ENCODE data around the gene COL23A1. TPM values are rescaled to one million over a fixed set of nuclear protein-coding genes. Genes with fewer than 3 reads are reported as not detected.

Gene COL23A1
- polyA plus RNA-seq, 1 donor (not counting 4 experiments of a cell fraction or from before 2014, with no cell fraction given), result not detected

DNA sequence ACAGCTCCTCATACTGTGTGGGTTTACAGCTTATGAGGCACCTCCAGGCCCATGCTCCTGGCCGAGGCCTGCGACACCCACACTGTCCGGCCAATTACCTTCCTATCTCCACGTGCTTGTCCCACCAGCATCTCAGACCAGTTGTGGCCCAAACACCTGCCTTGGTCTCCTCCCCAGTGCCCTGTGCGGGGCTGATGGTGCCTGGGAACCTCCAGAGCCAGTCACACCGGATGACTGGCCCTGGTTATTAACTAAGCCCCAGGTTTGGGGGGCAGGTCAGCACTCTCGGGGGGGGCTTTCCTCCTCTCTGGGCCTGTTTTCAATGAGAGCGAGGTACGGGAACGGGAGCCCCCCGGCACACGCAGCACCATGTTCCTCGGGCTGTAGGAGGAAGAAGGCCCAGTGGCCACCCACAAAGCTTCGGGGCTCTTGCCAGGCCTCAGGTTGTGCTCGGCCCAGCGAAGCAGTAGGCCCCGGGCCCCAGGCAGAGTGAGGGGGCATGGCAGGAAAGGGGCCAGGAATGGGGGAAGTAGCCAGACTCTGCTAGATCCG lies 281.6 kb downstream of the COL23A1 start:
- FAIRE-seq (no peak), DNase-seq (ENCODE audit: low read depth, low spot score) (no peak)
- Histone ChIP-seq H3K79me2 (ENCODE audit: control insufficient read depth, insufficient read depth, low read length) (no peaks in the 10 kb centered on the region), H3K4me3 (ENCODE audit: control insufficient read depth in 2 of 3, extremely low read depth in 1 of 3, insufficient read depth in 2 of 3, low read depth in 1 of 3, low read length in 3 of 3) (no peak overlapping the region), H3K9me1 (ENCODE audit: control insufficient read depth, extremely low read depth, insufficient read depth, low read length) (no peaks in the 10 kb centered on the region), H3K27me3 (ENCODE audit: control insufficient read depth, extremely low read depth, insufficient read depth, low read length) (no peaks in the 10 kb centered on the region), H3K4me1 (ENCODE audit: control insufficient read depth, extremely low read depth, insufficient read depth, low read length) (peaks cover 2% of the 10 kb centered on the region), H3K27ac (ENCODE audit: control insufficient read depth, insufficient read depth, low read length) (no peak overlapping the region), H4K20me1 (ENCODE audit: control insufficient read depth, extremely low read depth, insufficient read depth, low read length) (no peaks in the 10 kb centered on the region), H3K9me3 (ENCODE audit: control insufficient read depth, low read depth, low read length) (no peaks in the 10 kb centered on the region), H3K36me3 (ENCODE audit: control insufficient read depth in 2 of 2, extremely low read depth in 1 of 2, insufficient read depth in 2 of 2, low read length in 2 of 2) (no peaks in the 10 kb centered on the region), H3K4me2 (ENCODE audit: control insufficient read depth, extremely low read depth, insufficient read depth, low read depth, low read length) (no peak overlapping the region), H3K9ac (ENCODE audit: control insufficient read depth, extremely low read depth, insufficient read depth, low read length) (no peak overlapping the region), H2AFZ (ENCODE audit: control insufficient read depth, low read length) (no peak overlapping the region)
- TF ChIP-seq, protein P1, sequence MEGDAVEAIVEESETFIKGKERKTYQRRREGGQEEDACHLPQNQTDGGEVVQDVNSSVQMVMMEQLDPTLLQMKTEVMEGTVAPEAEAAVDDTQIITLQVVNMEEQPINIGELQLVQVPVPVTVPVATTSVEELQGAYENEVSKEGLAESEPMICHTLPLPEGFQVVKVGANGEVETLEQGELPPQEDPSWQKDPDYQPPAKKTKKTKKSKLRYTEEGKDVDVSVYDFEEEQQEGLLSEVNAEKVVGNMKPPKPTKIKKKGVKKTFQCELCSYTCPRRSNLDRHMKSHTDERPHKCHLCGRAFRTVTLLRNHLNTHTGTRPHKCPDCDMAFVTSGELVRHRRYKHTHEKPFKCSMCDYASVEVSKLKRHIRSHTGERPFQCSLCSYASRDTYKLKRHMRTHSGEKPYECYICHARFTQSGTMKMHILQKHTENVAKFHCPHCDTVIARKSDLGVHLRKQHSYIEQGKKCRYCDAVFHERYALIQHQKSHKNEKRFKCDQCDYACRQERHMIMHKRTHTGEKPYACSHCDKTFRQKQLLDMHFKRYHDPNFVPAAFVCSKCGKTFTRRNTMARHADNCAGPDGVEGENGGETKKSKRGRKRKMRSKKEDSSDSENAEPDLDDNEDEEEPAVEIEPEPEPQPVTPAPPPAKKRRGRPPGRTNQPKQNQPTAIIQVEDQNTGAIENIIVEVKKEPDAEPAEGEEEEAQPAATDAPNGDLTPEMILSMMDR (optimal IDR thresholded peaks at IDR 0.05 in 1 of 3, IDR thresholded peaks at IDR 0.05 in 1 of 3, conservative IDR thresholded peaks at IDR 0.05 in 1 of 3; ENCODE audit: extremely low read depth in 1 of 3, insufficient read depth in 2 of 3, low read length in 3 of 3), result no peak
- no peak for TF ChIP-seq EZH2 (IDR thresholded peaks at IDR 0.05; ENCODE audit: low read length)
- dilution Hi-C loops (cut with MboI; ENCODE audit: extremely low pct_ligation_motif_present, low sequenced_read_pairs), result no loop called here

DNA sequence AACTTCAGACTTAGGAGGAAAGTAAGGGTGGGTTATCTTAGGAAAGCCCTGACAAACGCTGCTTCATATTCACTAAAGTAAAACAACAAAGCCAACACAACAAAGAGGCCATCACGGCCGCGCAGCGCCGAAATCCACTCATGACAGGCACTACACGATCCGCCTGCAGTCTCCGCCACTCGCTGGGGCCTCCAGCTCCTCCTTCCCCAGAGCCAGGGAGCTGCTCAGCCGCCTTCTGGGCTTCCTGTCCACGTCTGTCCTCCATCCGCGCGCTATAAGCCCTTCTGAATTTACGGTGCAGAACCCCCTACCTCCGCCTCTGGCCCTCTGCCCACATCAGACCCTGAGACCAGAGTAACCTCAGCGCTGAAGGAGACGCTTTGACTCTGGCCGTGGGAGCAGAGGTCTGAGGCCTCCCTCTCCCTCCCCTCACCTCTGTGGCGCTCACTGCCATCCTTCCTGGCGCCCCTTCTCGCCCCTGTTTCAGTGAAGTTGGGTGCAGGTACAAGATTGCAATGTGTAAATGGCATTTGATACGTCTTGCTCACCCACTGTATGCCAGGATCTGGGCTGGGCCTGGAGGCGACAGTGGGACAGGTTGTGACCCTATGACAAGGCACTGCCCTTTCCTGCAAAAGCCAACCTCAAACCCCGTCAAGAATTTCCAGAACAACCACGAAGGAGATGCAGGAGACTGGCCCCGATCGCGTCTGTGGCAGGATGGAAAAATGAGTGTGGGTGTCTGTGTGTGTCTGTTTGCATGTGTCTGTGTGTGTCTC lies 282.7 kb downstream of the COL23A1 start:
- Histone ChIP-seq H3K9ac (ENCODE audit: control insufficient read depth, extremely low read depth, insufficient read depth, low read length) (no peak overlapping the region), H2AFZ (ENCODE audit: control insufficient read depth, low read length) (no peak overlapping the region), H3K27ac (ENCODE audit: control insufficient read depth, insufficient read depth, low read length) (no peak overlapping the region), H3K4me2 (ENCODE audit: control insufficient read depth, extremely low read depth, insufficient read depth, low read depth, low read length) (no peak overlapping the region), H3K4me3 (ENCODE audit: control insufficient read depth in 2 of 3, extremely low read depth in 1 of 3, insufficient read depth in 2 of 3, low read depth in 1 of 3, low read length in 3 of 3) (no peak overlapping the region), H3K79me2 (ENCODE audit: control insufficient read depth, insufficient read depth, low read length) (no peaks in the 10 kb centered on the region), H3K4me1 (ENCODE audit: control insufficient read depth, extremely low read depth, insufficient read depth, low read length) (no peaks in the 10 kb centered on the region), H3K27me3 (ENCODE audit: control insufficient read depth, extremely low read depth, insufficient read depth, low read length) (no peaks in the 10 kb centered on the region), H3K9me3 (ENCODE audit: control insufficient read depth, low read depth, low read length) (no peaks in the 10 kb centered on the region), H3K9me1 (ENCODE audit: control insufficient read depth, extremely low read depth, insufficient read depth, low read length) (no peaks in the 10 kb centered on the region), H4K20me1 (ENCODE audit: control insufficient read depth, extremely low read depth, insufficient read depth, low read length) (no peaks in the 10 kb centered on the region), H3K36me3 (ENCODE audit: control insufficient read depth in 2 of 2, extremely low read depth in 1 of 2, insufficient read depth in 2 of 2, low read length in 2 of 2) (no peaks in the 10 kb centered on the region)
- FAIRE-seq (no peak), DNase-seq (ENCODE audit: low read depth, low spot score) (no peak)
- TF ChIP-seq, protein P1 (optimal IDR thresholded peaks at IDR 0.05 in 1 of 3, IDR thresholded peaks at IDR 0.05 in 1 of 3, conservative IDR thresholded peaks at IDR 0.05 in 1 of 3; ENCODE audit: extremely low read depth in 1 of 3, insufficient read depth in 2 of 3, low read length in 3 of 3), result no peak
- no peak for TF ChIP-seq EZH2 (IDR thresholded peaks at IDR 0.05; ENCODE audit: low read length)
- dilution Hi-C loops (cut with MboI; ENCODE audit: extremely low pct_ligation_motif_present, low sequenced_read_pairs), result no loop called here
